WTC11 (cell line): ENCODE results near the gene NAXE. TPM values are rescaled to one million over a fixed set of nuclear protein-coding genes. Genes with fewer than 3 reads are reported as not detected.

ENCODE experiments used
- ATAC-seq: fragments of 200-7000 bp; cut with Tn5 transposase; 2 replicates; pipeline ENCODE4 v1.10.0; 2021; ENCODE audit warnings: mild to moderate bottlenecking, moderate library complexity
- CTCF ChIA-PET: fragments of 300-600 bp; sonication (Branson Sonifier 250); formaldehyde crosslinking; loops from one replicate; lab custom pipeline; 2021; ENCODE audit warnings: antibody characterized with exemption; lab: Charles Lee
- POLR2A ChIA-PET: fragments of 350-600 bp; sonication (Branson Sonifier 250); formaldehyde crosslinking; loops from one replicate; lab custom pipeline; 2021; ENCODE audit warnings: antibody characterized with exemption; lab: Charles Lee
- DNase-seq: peaks from one replicate; pipeline ENCODE4 v3.0.0; 2021; ENCODE audit warnings: low spot score
- H3K27ac Mint-ChIP-seq: 2 replicates; pipeline ENCODE4 v1.8.0; 2021; ENCODE audit warnings: mixed read lengths
- H3K27me3 Mint-ChIP-seq: 2 replicates; pipeline ENCODE4 v1.8.0; 2021; ENCODE audit warnings: low read depth, mild to moderate bottlenecking, moderate library complexity, mixed read lengths
- H3K36me3 Mint-ChIP-seq: 2 replicates; pipeline ENCODE4 v1.8.0; 2021; ENCODE audit warnings: mixed read lengths
- H3K4me1 Mint-ChIP-seq: 2 replicates; pipeline ENCODE4 v1.8.0; 2022; ENCODE audit warnings: mixed read lengths
- H3K4me3 Mint-ChIP-seq: 2 replicates; pipeline ENCODE4 v1.8.0; 2021; ENCODE audit warnings: mild to moderate bottlenecking, moderate library complexity, mixed read lengths
- H3K9me3 Mint-ChIP-seq: 2 replicates; pipeline ENCODE4 v1.8.0; 2021; ENCODE audit warnings: mixed read lengths
- CDX4 ChIP-seq: fragments of 250-450 bp; sonication (Bioruptor Pico); IDR thresholded peaks from 2 replicates; pipeline ENCODE4 v1.9.0; 2021; ENCODE audit warnings: moderate library complexity, mild to moderate bottlenecking, inconsistent platforms, borderline replicate concordance
- CREB1 ChIP-seq: sonication (generic); formaldehyde crosslinking; IDR thresholded peaks from 2 replicates; pipeline ENCODE4 v1.8.0; 2023; ENCODE audit warnings: mild to moderate bottlenecking, missing genetic modification reagents
- CTCF ChIP-seq: fragments of 200-600 bp; IDR thresholded peaks from 2 replicates; pipeline ENCODE4 v1.8.0; 2022; ENCODE audit warnings: antibody characterized with exemption
- E2F5 ChIP-seq: sonication (generic); formaldehyde crosslinking; IDR thresholded peaks from 2 replicates; pipeline ENCODE4 v1.8.1; 2022; ENCODE audit warnings: mild to moderate bottlenecking, moderate library complexity, missing genetic modification reagents
- ETV6 ChIP-seq: sonication (generic); formaldehyde crosslinking; IDR thresholded peaks from 2 replicates; pipeline ENCODE4 v1.8.1; 2022; ENCODE audit warnings: mild to moderate bottlenecking, missing genetic modification reagents
- FOXJ3 ChIP-seq: sonication (generic); formaldehyde crosslinking; IDR thresholded peaks from 2 replicates; pipeline ENCODE4 v1.9.0; 2021; ENCODE audit warnings: missing genetic modification reagents, mild to moderate bottlenecking, borderline replicate concordance
- FOXP1 ChIP-seq: sonication (generic); formaldehyde crosslinking; IDR thresholded peaks from 2 replicates; pipeline ENCODE4 v1.8.0; 2022; ENCODE audit warnings: missing genetic modification reagents, mild to moderate bottlenecking, moderate library complexity, borderline replicate concordance
- IRF2 ChIP-seq: sonication (generic); formaldehyde crosslinking; IDR thresholded peaks from 2 replicates; pipeline ENCODE4 v1.8.0; 2022; ENCODE audit warnings: low read depth, missing genetic modification reagents, borderline replicate concordance
- JUN ChIP-seq: sonication (generic); formaldehyde crosslinking; IDR thresholded peaks from 2 replicates; pipeline ENCODE4 v1.8.0; 2023; ENCODE audit warnings: mild to moderate bottlenecking, missing genetic modification reagents
- OVOL2 ChIP-seq: fragments of 250-450 bp; sonication (Bioruptor Pico); IDR thresholded peaks from 2 replicates; pipeline ENCODE4 v1.9.0; 2021; ENCODE audit warnings: mild to moderate bottlenecking, borderline replicate concordance
- PRDM15 ChIP-seq: sonication (generic); formaldehyde crosslinking; IDR thresholded peaks from 2 replicates; pipeline ENCODE4 v1.8.0; 2022; ENCODE audit warnings: missing genetic modification reagents
- SMAD3 ChIP-seq: sonication (generic); formaldehyde crosslinking; IDR thresholded peaks from 2 replicates; pipeline ENCODE4 v1.8.0; 2022; ENCODE audit warnings: missing genetic modification reagents, mild to moderate bottlenecking, borderline replicate concordance
- USF1 ChIP-seq: sonication (generic); formaldehyde crosslinking; IDR thresholded peaks from 2 replicates; pipeline ENCODE4 v1.8.0; 2022; ENCODE audit warnings: mild to moderate bottlenecking, missing genetic modification reagents
- ZBTB21 ChIP-seq: sonication (generic); formaldehyde crosslinking; IDR thresholded peaks from 2 replicates; pipeline ENCODE4 v1.8.1; 2023; ENCODE audit warnings: mild to moderate bottlenecking, missing genetic modification reagents, borderline replicate concordance
- ZBTB43 ChIP-seq: sonication (generic); formaldehyde crosslinking; IDR thresholded peaks from 2 replicates; pipeline ENCODE4 v1.8.1; 2023; ENCODE audit warnings: mild to moderate bottlenecking, missing genetic modification reagents
- ZNF121 ChIP-seq: sonication (generic); formaldehyde crosslinking; IDR thresholded peaks from 2 replicates; pipeline ENCODE4 v1.8.0; 2023; ENCODE audit warnings: missing genetic modification reagents
- ZNF263 ChIP-seq: sonication (generic); formaldehyde crosslinking; IDR thresholded peaks from 2 replicates; pipeline ENCODE4 v1.8.1; 2022; ENCODE audit warnings: low read depth, mild to moderate bottlenecking, moderate library complexity, missing genetic modification reagents
- ZNF396 ChIP-seq: fragments of 250-450 bp; sonication (Bioruptor Pico); IDR thresholded peaks from 2 replicates; pipeline ENCODE4 v1.8.0; 2021; ENCODE audit warnings: mild to moderate bottlenecking, moderate library complexity, borderline replicate concordance
- ZNF532 ChIP-seq: fragments of 250-450 bp; sonication (Bioruptor Pico); IDR thresholded peaks from 2 replicates; pipeline ENCODE4 v1.9.0; 2021; ENCODE audit warnings: mild to moderate bottlenecking, borderline replicate concordance
- total RNA-seq: library from RNA; stranded (reverse); gene quantifications from 3 replicates; pipeline ENCODE4 v1.2.3, GENCODE V29; 2021

Gene NAXE
- total RNA-seq, 1 experiment from 2014 or later, result 81.6 TPM

- H3K36me3 Mint-ChIP-seq, result peaks cover 51% of the 10 kb centered on the region
- POLR2A ChIA-PET, result no interaction called here
- peaks cover 13% of the 10 kb centered on the region for H3K4me1 Mint-ChIP-seq
- DNase-seq (no peak), ATAC-seq (no peak)
- H3K27ac Mint-ChIP-seq, result no peak overlapping the region
- no peaks in the 10 kb centered on the region for H3K27me3 Mint-ChIP-seq
- H3K9me3 Mint-ChIP-seq, result no peaks in the 10 kb centered on the region
- no peak overlapping the region for H3K4me3 Mint-ChIP-seq
- TF ChIP-seq ETV6 (CRISPR knock-in tag) (no peak), SMAD3 (CRISPR knock-in tag) (no peak), ZNF532 (no peak), USF1 (CRISPR knock-in tag) (no peak), FOXJ3 (CRISPR knock-in tag) (no peak), JUN (CRISPR knock-in tag) (no peak), ZNF121 (CRISPR knock-in tag) (peak; percentile 83)
- CTCF ChIA-PET, result interaction anchor here (0.6 to 1.0 kb wide), 2 partner anchors 21 to 213 kb away, joined by 3 read pairs; no protein-coding TSS in a partner anchor
These were observed 7.3 kb downstream of the NAXE start for GRCh38 chr1:156598731-156599432.

- ATAC-seq, result no peak
- peak overlapping the region; percentile 94 for H3K4me3 Mint-ChIP-seq
- CTCF ChIA-PET, result interaction anchor here (0.7 to 1.3 kb wide), 3 partner anchors 8 to 294 kb away, joined by 3 to 5 read pairs (median 4); partner anchors contain the start of genes NAXE and PEAR1
- TF ChIP-seq CREB1, result no peak
- no peak for TF ChIP-seq FOXP1 (CRISPR knock-in tag)
- no peak for TF ChIP-seq ZNF396 (CRISPR knock-in tag)
- TF ChIP-seq E2F5 (CRISPR knock-in tag), result no peak
- TF ChIP-seq ZNF263 (CRISPR knock-in tag), result no peak
- TF ChIP-seq ZBTB43 (CRISPR knock-in tag), result no peak
- TF ChIP-seq ZBTB21 (CRISPR knock-in tag), result no peak
- no peak for TF ChIP-seq PRDM15 (CRISPR knock-in tag)
- no peak for TF ChIP-seq CTCF
- TF ChIP-seq CDX4, result no peak
- no peak for TF ChIP-seq IRF2 (CRISPR knock-in tag)
- no peak for TF ChIP-seq OVOL2 (CRISPR knock-in tag)
These were observed 8.2 kb downstream of the NAXE start for GRCh38 chr1:156599811-156600210.

More at GRCh38 chr1:156599811-156600210, 8.2 kb downstream of the NAXE start:
- peaks cover 13% of the 10 kb centered on the region for H3K4me1 Mint-ChIP-seq
- no peaks in the 10 kb centered on the region for H3K27me3 Mint-ChIP-seq
- no peaks in the 10 kb centered on the region for H3K9me3 Mint-ChIP-seq
- no peak for DNase-seq
- POLR2A ChIA-PET, result no interaction called here
- peaks cover 42% of the 10 kb centered on the region for H3K36me3 Mint-ChIP-seq
- no peak overlapping the region for H3K27ac Mint-ChIP-seq
